Mammary epithelial cell (primary cell): ENCODE data around the gene TOMM6.

Source experiments
- EZH2 ChIP-seq: IDR thresholded peaks from 2 replicates; pipeline ENCODE4 v1.6.1; 2012; ENCODE audit warnings: low read length, inconsistent platforms, borderline replicate concordance
- TF ChIP-seq, protein P1 (sequence below), 2 donors: IDR thresholded peaks in 1 of 2; conservative IDR thresholded peaks in 1 of 2; 2 replicates each; pipeline ENCODE4 v1.5.1; 2011 to 2012; ENCODE audit warnings: inconsistent platforms in 2 of 2, low read length in 2 of 2, mild to moderate bottlenecking in 2 of 2, control low read depth in 1 of 2, low read depth in 1 of 2; ENCODE audit not compliant: insufficient read depth in 1 of 2; ENCODE audit errors: extremely low read depth in 1 of 2

DNA sequence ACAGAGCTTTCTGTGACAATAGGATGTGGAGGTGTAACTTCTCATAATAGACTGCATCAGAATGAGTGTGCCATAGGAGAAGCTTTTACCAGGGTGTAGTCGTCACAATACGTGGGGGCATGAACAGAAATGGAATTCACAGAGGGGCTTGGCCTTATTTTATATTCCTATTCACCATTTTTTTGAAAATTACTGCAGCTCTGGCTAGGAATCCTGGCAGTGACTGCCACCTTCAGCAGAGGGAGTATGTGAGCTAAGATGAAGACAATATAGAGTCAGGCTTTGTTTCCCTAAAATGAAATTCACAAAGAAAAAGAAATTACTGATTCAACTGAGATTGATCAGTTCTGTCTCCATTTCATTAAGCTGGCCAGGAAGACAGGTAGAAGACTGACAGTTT is 13.9 kb downstream of the TOMM6 start:
- TF ChIP-seq, protein P1, sequence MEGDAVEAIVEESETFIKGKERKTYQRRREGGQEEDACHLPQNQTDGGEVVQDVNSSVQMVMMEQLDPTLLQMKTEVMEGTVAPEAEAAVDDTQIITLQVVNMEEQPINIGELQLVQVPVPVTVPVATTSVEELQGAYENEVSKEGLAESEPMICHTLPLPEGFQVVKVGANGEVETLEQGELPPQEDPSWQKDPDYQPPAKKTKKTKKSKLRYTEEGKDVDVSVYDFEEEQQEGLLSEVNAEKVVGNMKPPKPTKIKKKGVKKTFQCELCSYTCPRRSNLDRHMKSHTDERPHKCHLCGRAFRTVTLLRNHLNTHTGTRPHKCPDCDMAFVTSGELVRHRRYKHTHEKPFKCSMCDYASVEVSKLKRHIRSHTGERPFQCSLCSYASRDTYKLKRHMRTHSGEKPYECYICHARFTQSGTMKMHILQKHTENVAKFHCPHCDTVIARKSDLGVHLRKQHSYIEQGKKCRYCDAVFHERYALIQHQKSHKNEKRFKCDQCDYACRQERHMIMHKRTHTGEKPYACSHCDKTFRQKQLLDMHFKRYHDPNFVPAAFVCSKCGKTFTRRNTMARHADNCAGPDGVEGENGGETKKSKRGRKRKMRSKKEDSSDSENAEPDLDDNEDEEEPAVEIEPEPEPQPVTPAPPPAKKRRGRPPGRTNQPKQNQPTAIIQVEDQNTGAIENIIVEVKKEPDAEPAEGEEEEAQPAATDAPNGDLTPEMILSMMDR (conservative IDR thresholded peaks at IDR 0.05 in 1 of 2, IDR thresholded peaks at IDR 0.05 in 1 of 2; ENCODE audit: extremely low read depth in 1 of 2, insufficient read depth in 1 of 2, low read depth in 1 of 2, low read length in 2 of 2), result peak; percentile 65 to 70
- TF ChIP-seq EZH2, result no peak
